Upper lobe of left lung (tissue), 4 donors: ENCODE measurements around the gene SLC22A13.

Experiments used
- POLR2AphosphoS5 ChIP-seq, 2 donors: sonication (generic); formaldehyde crosslinking; IDR thresholded peaks; one replicate each; pipeline ENCODE4 v1.5.1; 2017; ENCODE audit warnings: antibody characterized with exemption in 2 of 2
- TF ChIP-seq, protein P1 (sequence below), 6 experiments: fragments of 450-650 bp in 4 of 6; fragments of 200-600 bp in 2 of 6; sonication (generic) in 2 of 6; IDR thresholded peaks; one replicate each; pipeline ENCODE4 v1.5.1; 2016 to 2019; ENCODE audit warnings: antibody characterized with exemption in 6 of 6

DNA sequence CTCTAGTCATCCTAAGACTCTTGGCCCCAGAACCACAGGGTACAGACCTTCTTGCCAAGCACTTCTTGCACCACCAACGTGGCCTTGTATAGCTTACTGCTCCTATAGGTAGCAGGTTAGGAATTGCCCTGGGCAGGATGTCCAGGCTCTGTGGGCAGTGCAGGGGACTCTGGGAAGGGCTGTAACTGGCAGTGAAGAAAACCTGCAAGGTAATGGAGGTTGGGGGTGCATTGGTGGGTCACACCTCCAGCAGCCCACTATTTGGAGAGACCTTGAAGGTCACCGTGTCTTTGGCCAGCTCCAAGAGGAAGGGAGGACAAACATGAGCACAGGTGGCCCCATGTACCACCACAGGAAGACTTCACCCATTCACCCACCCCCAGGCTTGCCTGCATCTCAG is 59.6 kb downstream of the SLC22A13 start:
- no peak for TF ChIP-seq POLR2AphosphoS5 (IDR thresholded peaks at IDR 0.05)
- TF ChIP-seq, protein P1, sequence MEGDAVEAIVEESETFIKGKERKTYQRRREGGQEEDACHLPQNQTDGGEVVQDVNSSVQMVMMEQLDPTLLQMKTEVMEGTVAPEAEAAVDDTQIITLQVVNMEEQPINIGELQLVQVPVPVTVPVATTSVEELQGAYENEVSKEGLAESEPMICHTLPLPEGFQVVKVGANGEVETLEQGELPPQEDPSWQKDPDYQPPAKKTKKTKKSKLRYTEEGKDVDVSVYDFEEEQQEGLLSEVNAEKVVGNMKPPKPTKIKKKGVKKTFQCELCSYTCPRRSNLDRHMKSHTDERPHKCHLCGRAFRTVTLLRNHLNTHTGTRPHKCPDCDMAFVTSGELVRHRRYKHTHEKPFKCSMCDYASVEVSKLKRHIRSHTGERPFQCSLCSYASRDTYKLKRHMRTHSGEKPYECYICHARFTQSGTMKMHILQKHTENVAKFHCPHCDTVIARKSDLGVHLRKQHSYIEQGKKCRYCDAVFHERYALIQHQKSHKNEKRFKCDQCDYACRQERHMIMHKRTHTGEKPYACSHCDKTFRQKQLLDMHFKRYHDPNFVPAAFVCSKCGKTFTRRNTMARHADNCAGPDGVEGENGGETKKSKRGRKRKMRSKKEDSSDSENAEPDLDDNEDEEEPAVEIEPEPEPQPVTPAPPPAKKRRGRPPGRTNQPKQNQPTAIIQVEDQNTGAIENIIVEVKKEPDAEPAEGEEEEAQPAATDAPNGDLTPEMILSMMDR (IDR thresholded peaks at IDR 0.05), result no peak
